ENCODE results near the gene TAOK2. TPM values are rescaled to one million over a fixed set of nuclear protein-coding genes. Genes with fewer than 3 reads are reported as not detected.
"Not testable (repeated sequence)": the region's sequence is repeated elsewhere in the genome, so short reads cannot be mapped to it uniquely, and the experiment has no call there.

Gene TAOK2
- total RNA-seq, 2 experiments from 2014 or later, result 20.9 to 21.6 TPM

- CTCF ChIA-PET, result no interaction called here
- H3K9me3 Mint-ChIP-seq, result no peaks in the 10 kb centered on the region
- no peaks in the 10 kb centered on the region for H3K4me1 Mint-ChIP-seq (ENCODE audit: low read depth)
- intact Hi-C loops (cut with micrococcal nuclease), result no loop called here
- no peaks in the 10 kb centered on the region for H3K27me3 Mint-ChIP-seq (ENCODE audit: low read depth)
- DNase-seq, result no peak
- H3K36me3 Mint-ChIP-seq (ENCODE audit: low read depth), result no peaks in the 10 kb centered on the region
- H3K27ac Mint-ChIP-seq, result no peak overlapping the region
- no peak overlapping the region for H3K4me3 Mint-ChIP-seq
These were observed 22.7 kb upstream of the TAOK2 start for GRCh38 chr16:29950806-29951461.

DNA sequence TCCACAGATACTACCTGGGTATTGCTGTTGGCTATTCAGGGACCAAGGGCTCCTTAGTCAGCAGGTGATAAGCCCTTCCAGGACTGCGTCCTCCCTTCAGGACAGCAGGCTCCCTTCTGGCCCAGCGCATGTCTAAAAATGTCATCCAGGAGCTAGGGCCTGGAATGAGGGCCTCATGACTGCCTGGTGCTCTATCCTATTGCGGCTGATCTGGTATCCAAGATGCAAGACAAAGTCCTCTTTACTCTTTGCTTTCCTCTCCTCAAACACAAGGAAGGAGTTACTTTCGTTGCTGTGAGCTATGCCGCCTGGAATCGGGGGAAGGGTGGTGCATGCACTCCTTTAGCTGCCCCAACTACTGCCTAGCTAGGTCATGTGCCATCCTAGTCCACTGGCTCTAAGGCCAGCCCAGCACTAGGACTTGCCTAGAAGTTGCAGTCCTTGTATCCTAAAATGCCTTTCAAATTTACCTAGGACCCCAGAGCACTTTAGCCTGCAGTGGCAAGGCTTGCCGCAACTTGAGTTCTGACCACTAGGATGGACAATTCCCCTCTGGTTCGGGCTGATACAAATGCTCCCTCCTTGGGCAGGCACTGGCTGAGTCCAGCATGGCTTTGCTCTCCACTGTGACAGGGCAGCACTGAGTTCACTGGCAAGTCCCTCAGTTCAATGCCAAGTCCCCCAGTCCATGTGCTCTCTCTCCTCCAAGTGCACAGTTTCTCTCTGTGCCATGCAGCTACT, 21.9 kb upstream of the TAOK2 start:
- no peak overlapping the region for H3K27ac Mint-ChIP-seq
- DNase-seq, result no peak
- CTCF ChIA-PET, result no interaction called here

DNA sequence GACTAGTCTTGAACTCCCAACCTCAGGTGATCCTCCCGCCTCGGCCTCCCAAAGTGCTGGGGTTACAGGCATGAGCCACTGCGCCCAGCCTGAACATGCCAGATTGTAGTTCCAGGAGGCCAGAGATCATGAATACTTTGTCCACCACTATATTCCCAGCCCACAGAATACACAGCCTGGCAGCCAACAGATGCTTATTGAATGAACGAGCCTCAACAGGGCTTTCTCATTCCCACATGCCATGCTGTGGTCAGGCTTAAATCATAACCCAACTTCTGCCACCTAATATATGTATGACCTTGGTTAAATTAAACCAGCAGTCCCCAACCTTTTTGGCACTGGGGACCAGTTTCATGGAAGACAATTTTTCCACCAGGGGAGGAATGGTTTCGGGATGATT, 14.9 kb upstream of the TAOK2 start:
- intact Hi-C loops (cut with micrococcal nuclease), result no loop called here
- Mint-ChIP-seq H3K4me1 (ENCODE audit: low read depth) (peaks cover 20% of the 10 kb centered on the region), H3K27ac (no peak overlapping the region), H3K9me3 (no peaks in the 10 kb centered on the region), H3K4me3 (no peak overlapping the region), H3K36me3 (ENCODE audit: low read depth) (peaks cover 2% of the 10 kb centered on the region), H3K27me3 (ENCODE audit: low read depth) (no peaks in the 10 kb centered on the region)
- CTCF ChIA-PET, result no interaction called here
- no peak for DNase-seq

More for the DNA sequence above, 21.9 kb upstream of the TAOK2 start:
- Mint-ChIP-seq H3K27me3 (ENCODE audit: low read depth) (no peaks in the 10 kb centered on the region), H3K4me1 (ENCODE audit: low read depth) (no peaks in the 10 kb centered on the region), H3K36me3 (ENCODE audit: low read depth) (no peaks in the 10 kb centered on the region), H3K4me3 (no peak overlapping the region), H3K9me3 (no peaks in the 10 kb centered on the region)
- intact Hi-C loops (cut with micrococcal nuclease), result no loop called here

GRCh38 chr16:29959293-29959692, 14.4 kb upstream of the TAOK2 start:
- intact Hi-C loops (cut with micrococcal nuclease), result no loop called here
- no peaks in the 10 kb centered on the region for H3K9me3 Mint-ChIP-seq
- peak; percentile 13 for DNase-seq
- H3K4me1 Mint-ChIP-seq (ENCODE audit: low read depth), result peaks cover 20% of the 10 kb centered on the region
- H3K36me3 Mint-ChIP-seq (ENCODE audit: low read depth), result peaks cover 2% of the 10 kb centered on the region
- CTCF ChIA-PET, result no interaction called here
- H3K4me3 Mint-ChIP-seq, result no peak overlapping the region
- no peak overlapping the region for H3K27ac Mint-ChIP-seq
- no peaks in the 10 kb centered on the region for H3K27me3 Mint-ChIP-seq (ENCODE audit: low read depth)

GRCh38 chr16:29959821-29960220, 13.8 kb upstream of the TAOK2 start:
- not testable (repeated sequence) for H3K27me3 Mint-ChIP-seq (ENCODE audit: low read depth); H3K36me3 Mint-ChIP-seq (ENCODE audit: low read depth); H3K27ac Mint-ChIP-seq; DNase-seq; H3K9me3 Mint-ChIP-seq
- peaks cover 20% of the 10 kb centered on the region for H3K4me1 Mint-ChIP-seq (ENCODE audit: low read depth)
- CTCF ChIA-PET, result interaction anchor here (0.6 kb wide), 1 partner anchor 135 kb away, joined by 3 read pairs; no protein-coding TSS in a partner anchor
- intact Hi-C loops (cut with micrococcal nuclease), result loop anchor here (10.0 kb wide), 2 partner anchors 945 to 1005 kb away; partner anchors contain the start of gene NFATC2IP
- H3K4me3 Mint-ChIP-seq, result peak overlapping the region; percentile 21

DNA sequence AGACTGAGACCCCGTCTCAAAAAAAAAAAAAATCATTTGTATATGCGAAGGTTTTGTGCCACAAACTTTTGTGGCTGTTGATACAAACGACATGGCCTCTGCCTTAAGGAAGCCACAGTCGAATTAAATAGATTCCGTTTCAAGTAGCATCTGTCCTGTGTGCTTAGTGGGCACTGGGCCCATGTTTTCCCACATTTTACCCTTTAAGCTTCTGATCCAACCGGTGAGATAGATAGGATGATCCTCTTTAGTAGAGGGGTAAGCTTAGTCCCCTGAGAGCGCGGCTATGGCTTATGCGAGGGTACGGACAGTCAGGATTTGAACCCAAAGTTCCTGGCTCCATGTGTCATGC, 12.6 kb upstream of the TAOK2 start:
- Mint-ChIP-seq H3K36me3 (ENCODE audit: low read depth) (peaks cover 3% of the 10 kb centered on the region), H3K9me3 (no peaks in the 10 kb centered on the region), H3K4me1 (ENCODE audit: low read depth) (peaks cover 20% of the 10 kb centered on the region), H3K27ac (peak overlapping the region; percentile 83), H3K4me3 (peak overlapping the region; percentile 87), H3K27me3 (ENCODE audit: low read depth) (no peaks in the 10 kb centered on the region)
- intact Hi-C loops (cut with micrococcal nuclease), result loop anchor here (1.0 to 10.0 kb wide), 3 partner anchors 35 to 1006 kb away; partner anchors contain the start of genes KCTD13 and NFATC2IP
- DNase-seq, result no peak
- CTCF ChIA-PET, result interaction anchor here (0.6 to 2.4 kb wide), 9 partner anchors 12 to 281 kb away, joined by 3 to 20 read pairs (median 4); partner anchors contain the start of gene TAOK2

- intact Hi-C loops (cut with micrococcal nuclease), result loop anchor here (1.0 to 10.0 kb wide), 4 partner anchors 35 to 1007 kb away; partner anchors contain the start of genes CDIPT, KCTD13 and NFATC2IP
- CTCF ChIA-PET, result interaction anchor here (0.6 to 2.4 kb wide), 8 partner anchors 11 to 282 kb away, joined by 3 to 20 read pairs (median 4); partner anchors contain the start of gene TAOK2
- Mint-ChIP-seq H3K27me3 (ENCODE audit: low read depth) (no peaks in the 10 kb centered on the region), H3K4me1 (ENCODE audit: low read depth) (peaks cover 20% of the 10 kb centered on the region), H3K9me3 (no peaks in the 10 kb centered on the region), H3K36me3 (ENCODE audit: low read depth) (peaks cover 3% of the 10 kb centered on the region), H3K27ac (peak within 1 kb of the TSS; percentile 83), H3K4me3 (peak within 1 kb of the TSS; percentile 87)
- DNase-seq, result peak; percentile 88
These were observed 12.0 kb upstream of the TAOK2 start, which contains the start of gene TMEM219 for GRCh38 chr16:29961479-29962343. Gene TMEM219 (plus strand): TSS chr16:29962079. CDS start chr16:29963144, 1,065 bp downstream.

GRCh38 chr16:29962344-29962994, 11.2 kb upstream of the TAOK2 start:
- DNase-seq, result no peak
- Mint-ChIP-seq H3K36me3 (ENCODE audit: low read depth) (peaks cover 3% of the 10 kb centered on the region), H3K9me3 (no peaks in the 10 kb centered on the region), H3K4me3 (peak overlapping the region; percentile 87), H3K27ac (peak overlapping the region; percentile 76), H3K4me1 (ENCODE audit: low read depth) (peaks cover 20% of the 10 kb centered on the region), H3K27me3 (ENCODE audit: low read depth) (no peaks in the 10 kb centered on the region)
- intact Hi-C loops (cut with micrococcal nuclease), result loop anchor here (1.0 to 10.0 kb wide), 3 partner anchors 99 to 1008 kb away; partner anchors contain the start of genes CDIPT and NFATC2IP
- CTCF ChIA-PET, result interaction anchor here (1.0 to 2.4 kb wide), 4 partner anchors 11 to 167 kb away, joined by 3 to 20 read pairs (median 4); partner anchors contain the start of gene TAOK2

DNA sequence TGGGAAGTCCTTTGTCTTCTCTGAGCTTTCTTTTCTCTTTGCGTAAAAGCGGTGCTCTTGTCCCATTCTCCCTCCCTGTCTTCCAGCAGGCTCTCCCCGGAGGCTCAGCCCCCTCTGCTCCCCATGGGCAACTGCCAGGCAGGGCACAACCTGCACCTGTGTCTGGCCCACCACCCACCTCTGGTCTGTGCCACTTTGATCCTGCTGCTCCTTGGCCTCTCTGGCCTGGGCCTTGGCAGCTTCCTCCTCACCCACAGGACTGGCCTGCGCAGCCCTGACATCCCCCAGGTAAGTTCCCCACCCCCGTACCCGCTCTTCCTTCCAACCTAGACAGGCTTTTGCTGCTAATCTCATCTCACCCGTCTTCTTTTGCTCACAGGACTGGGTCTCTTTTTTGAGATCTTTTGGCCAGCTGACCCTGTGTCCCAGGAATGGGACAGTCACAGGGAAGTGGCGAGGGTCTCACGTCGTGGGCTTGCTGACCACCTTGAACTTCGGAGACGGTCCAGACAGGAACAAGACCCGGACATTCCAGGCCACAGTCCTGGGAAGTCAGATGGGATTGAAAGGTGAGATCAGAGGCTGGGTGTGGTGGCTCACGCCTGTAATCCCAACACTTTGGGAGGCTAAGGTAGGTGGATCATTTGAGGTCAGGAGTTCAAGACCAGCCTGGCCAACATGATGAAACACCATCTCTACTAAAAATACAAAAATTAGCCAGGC, 10.5 kb upstream of the TAOK2 start:
- Mint-ChIP-seq H3K4me1 (ENCODE audit: low read depth) (peaks cover 20% of the 10 kb centered on the region), H3K4me3 (peak overlapping the region; percentile 87), H3K27ac (peak overlapping the region; percentile 76), H3K36me3 (ENCODE audit: low read depth) (peaks cover 3% of the 10 kb centered on the region), H3K9me3 (no peaks in the 10 kb centered on the region), H3K27me3 (ENCODE audit: low read depth) (no peaks in the 10 kb centered on the region)
- intact Hi-C loops (cut with micrococcal nuclease), result loop anchor here (10.0 kb wide), 2 partner anchors 948 to 1008 kb away; partner anchors contain the start of gene NFATC2IP
- no peak for DNase-seq
- CTCF ChIA-PET, result interaction anchor here (1.0 to 2.4 kb wide), 2 partner anchors 10 to 156 kb away, joined by 3 to 20 read pairs; partner anchors contain the start of gene TAOK2

DNA sequence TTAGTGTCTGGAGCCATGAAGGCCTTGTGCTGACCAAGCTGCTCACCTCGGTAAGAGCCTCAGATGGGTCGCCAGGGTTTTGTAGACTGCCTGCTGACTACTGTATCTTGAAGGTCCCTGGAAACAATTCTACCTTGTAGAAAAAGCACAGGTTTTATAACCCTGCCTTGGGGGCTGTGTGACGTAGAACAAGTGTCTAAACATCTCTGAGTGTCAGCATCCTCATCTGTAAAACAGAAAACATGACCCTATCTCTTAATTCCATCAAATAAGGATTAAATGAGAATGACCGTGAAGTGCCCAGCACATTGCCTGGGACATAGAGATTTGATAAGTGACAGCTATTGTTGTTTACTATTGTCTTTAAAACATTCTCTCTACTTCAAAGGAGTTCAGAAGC, 5.5 kb upstream of the TAOK2 start:
- no peak overlapping the region for H3K27ac Mint-ChIP-seq
- H3K4me3 Mint-ChIP-seq, result no peak overlapping the region
- H3K9me3 Mint-ChIP-seq, result no peaks in the 10 kb centered on the region
- DNase-seq, result no peak
- intact Hi-C loops (cut with micrococcal nuclease), result loop anchor here (10.0 kb wide), 2 partner anchors 953 to 1013 kb away; partner anchors contain the start of gene NFATC2IP
- CTCF ChIA-PET, result interaction anchor here (0.6 kb wide), 1 partner anchor 95 kb away, joined by 4 read pairs; no protein-coding TSS in a partner anchor
- no peaks in the 10 kb centered on the region for H3K27me3 Mint-ChIP-seq (ENCODE audit: low read depth)
- peaks cover 5% of the 10 kb centered on the region for H3K4me1 Mint-ChIP-seq (ENCODE audit: low read depth)
- H3K36me3 Mint-ChIP-seq (ENCODE audit: low read depth), result peaks cover 11% of the 10 kb centered on the region

DNA sequence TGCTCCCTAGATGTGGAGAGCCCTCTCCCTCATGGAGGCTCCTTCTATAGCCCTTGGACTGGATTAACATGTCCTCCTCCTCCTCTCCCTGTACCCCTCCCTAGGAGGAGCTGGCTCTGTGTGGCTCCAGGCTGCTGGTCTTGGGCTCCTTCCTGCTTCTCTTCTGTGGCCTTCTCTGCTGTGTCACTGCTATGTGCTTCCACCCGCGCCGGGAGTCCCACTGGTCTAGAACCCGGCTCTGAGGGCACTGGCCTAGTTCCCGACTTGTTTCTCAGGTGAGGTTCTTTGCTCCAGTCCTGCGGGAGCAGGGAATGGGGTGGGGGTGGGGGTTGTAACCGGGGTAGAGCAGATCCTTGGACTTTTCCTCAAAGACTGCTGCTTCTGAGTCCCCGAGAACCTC, 2.4 kb upstream of the TAOK2 start:
- CTCF ChIA-PET, result interaction anchor here (0.7 kb wide), 1 partner anchor 479 kb away, joined by 3 read pairs; no protein-coding TSS in a partner anchor
- Mint-ChIP-seq H3K4me1 (ENCODE audit: low read depth) (peaks cover 21% of the 10 kb centered on the region), H3K9me3 (no peaks in the 10 kb centered on the region), H3K27ac (no peak overlapping the region), H3K4me3 (no peak overlapping the region), H3K36me3 (ENCODE audit: low read depth) (peaks cover 13% of the 10 kb centered on the region), H3K27me3 (ENCODE audit: low read depth) (no peaks in the 10 kb centered on the region)
- intact Hi-C loops (cut with micrococcal nuclease), result loop anchor here (5.0 kb wide), 3 partner anchors 36 to 149 kb away; partner anchors contain the start of genes C16orf92 and MVP
- DNase-seq, result no peak
